Prostate gland (tissue), 2 donors: ENCODE results near the gene TGM4. TPM values are rescaled to one million over a fixed set of nuclear protein-coding genes. Genes with fewer than 3 reads are reported as not detected.

Source experiments
- DNase-seq: peaks from one replicate; pipeline ENCODE4 v3.0.0-alpha.2; 2019; ENCODE audit warnings: low spot score
- H3K27ac ChIP-seq, 2 donors: fragments of 200-600 bp; sonication (generic); 2 replicates each; pipeline ENCODE4 v1.5.1; 2017 to 2019
- H3K27me3 ChIP-seq: fragments of 200-600 bp; sonication (generic); replicated peaks from 2 replicates; pipeline ENCODE4 v1.5.1; 2019; ENCODE audit not compliant: insufficient read depth
- H3K36me3 ChIP-seq, 2 donors: fragments of 200-600 bp; sonication (generic); 1 replicate in 1 of 2; 2 replicates in 1 of 2; pipeline versions ENCODE4 v1.5.1 to v1.8.1; 2017 to 2019
- H3K4me1 ChIP-seq: fragments of 200-600 bp; sonication (generic); replicated peaks from 2 replicates; pipeline ENCODE4 v1.5.1; 2019
- H3K4me3 ChIP-seq, 2 donors: fragments of 200-600 bp; sonication (generic); 2 replicates each; pipeline ENCODE4 v1.5.1; 2017 to 2019
- H3K9me3 ChIP-seq: fragments of 200-600 bp; sonication (generic); 2 replicates; pipeline ENCODE4 v1.5.1; 2017
- POLR2A ChIP-seq: fragments of 450-650 bp; IDR thresholded peaks from one replicate; pipeline ENCODE4 v1.6.1; 2016; ENCODE audit warnings: antibody characterized with exemption, mild to moderate bottlenecking
- POLR2AphosphoS5 ChIP-seq: sonication (generic); formaldehyde crosslinking; IDR thresholded peaks from one replicate; pipeline ENCODE4 v1.6.1; 2017; ENCODE audit warnings: antibody characterized with exemption
- WGBS: methylation state at CpG from one replicate; pipeline ENCODE4 v1.1.5; 2018; 5-methylcytosine and 5-hydroxymethylcytosine counted together
- intact Hi-C: fragments of 100-400 bp; cut with DNase I; formaldehyde crosslinking; loops from one replicate; pipeline ENCODE4 v1.14.2; 2022
- total RNA-seq, 2 donors: library from RNA; depleted of rRNA; stranded (reverse); fragments of >200 nt; gene quantifications; one replicate each; pipeline ENCODE4 v1.1.0, GENCODE V29; 2016
- TF ChIP-seq, protein P1 (sequence below), 4 experiments: fragments of 200-600 bp in 2 of 4; fragments of 450-650 bp in 2 of 4; sonication (generic) in 2 of 4; IDR thresholded peaks; 1 replicate in 3 of 4; 2 replicates in 1 of 4; pipeline ENCODE4 v1.5.1; 2016 to 2019; ENCODE audit warnings: antibody characterized with exemption in 4 of 4, mild to moderate bottlenecking in 2 of 4, moderate library complexity in 2 of 4

The TGM4 gene
- total RNA-seq, 2 donors from 2014 or later, result 7.4 to 2,264 TPM

DNA sequence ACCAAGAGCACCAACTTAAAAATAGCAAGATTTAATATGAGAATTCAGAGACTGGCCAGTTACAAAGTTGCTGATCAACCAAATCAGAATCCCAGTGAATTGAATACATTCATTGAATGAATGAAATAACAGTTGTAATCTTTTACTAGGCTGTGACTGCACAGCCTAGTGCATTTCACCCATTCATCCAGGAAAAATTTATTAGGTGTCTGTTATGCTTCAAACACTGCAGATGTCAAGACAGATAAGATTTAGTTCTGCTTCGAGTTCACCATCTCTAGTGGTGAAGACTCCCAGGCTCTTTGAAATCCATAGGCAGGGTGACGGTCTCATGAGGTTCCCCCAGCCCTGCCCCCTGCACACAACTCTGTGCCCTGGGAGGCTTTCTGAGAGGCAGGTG is 28.9 kb downstream of the TGM4 start:
- H3K9me3 ChIP-seq, result no peaks in the 10 kb centered on the region
- intact Hi-C loops, result no loop called here
- no peaks in the 10 kb centered on the region for H3K36me3 ChIP-seq
- 17% methylated on average over 2 of the region's 2 CpGs for WGBS
- no peak for DNase-seq
- no peak overlapping the region for H3K4me3 ChIP-seq
- TF ChIP-seq, protein P1, sequence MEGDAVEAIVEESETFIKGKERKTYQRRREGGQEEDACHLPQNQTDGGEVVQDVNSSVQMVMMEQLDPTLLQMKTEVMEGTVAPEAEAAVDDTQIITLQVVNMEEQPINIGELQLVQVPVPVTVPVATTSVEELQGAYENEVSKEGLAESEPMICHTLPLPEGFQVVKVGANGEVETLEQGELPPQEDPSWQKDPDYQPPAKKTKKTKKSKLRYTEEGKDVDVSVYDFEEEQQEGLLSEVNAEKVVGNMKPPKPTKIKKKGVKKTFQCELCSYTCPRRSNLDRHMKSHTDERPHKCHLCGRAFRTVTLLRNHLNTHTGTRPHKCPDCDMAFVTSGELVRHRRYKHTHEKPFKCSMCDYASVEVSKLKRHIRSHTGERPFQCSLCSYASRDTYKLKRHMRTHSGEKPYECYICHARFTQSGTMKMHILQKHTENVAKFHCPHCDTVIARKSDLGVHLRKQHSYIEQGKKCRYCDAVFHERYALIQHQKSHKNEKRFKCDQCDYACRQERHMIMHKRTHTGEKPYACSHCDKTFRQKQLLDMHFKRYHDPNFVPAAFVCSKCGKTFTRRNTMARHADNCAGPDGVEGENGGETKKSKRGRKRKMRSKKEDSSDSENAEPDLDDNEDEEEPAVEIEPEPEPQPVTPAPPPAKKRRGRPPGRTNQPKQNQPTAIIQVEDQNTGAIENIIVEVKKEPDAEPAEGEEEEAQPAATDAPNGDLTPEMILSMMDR (IDR thresholded peaks at IDR 0.05), result no peak
- no peak overlapping the region for H3K27ac ChIP-seq
- H3K4me1 ChIP-seq, result no peaks in the 10 kb centered on the region
- no peaks in the 10 kb centered on the region for H3K27me3 ChIP-seq

DNA sequence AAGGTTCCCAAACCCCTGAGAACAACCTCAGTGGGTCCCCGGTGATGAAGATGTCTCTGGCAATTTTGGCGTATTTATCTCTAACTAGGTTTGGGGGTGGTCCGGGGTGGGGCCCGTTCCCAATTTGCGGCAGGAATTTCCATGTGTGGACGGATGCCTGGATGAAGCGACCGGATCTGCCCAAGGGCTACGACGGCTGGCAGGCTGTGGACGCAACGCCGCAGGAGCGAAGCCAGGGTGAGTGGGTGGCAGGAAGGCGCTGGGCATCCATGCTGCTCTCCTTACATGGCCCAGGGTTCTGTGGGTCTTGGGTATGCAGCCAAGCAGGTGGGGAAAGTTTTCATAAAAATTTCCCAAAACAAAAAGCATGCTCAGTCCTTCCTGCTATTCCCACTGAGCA is 29.3 kb downstream of the TGM4 start:
- H3K9me3 ChIP-seq, result no peaks in the 10 kb centered on the region
- WGBS, result 83% methylated on average over 15 of the region's 15 CpGs
- no peak overlapping the region for H3K27ac ChIP-seq
- TF ChIP-seq POLR2AphosphoS5 (no peak), POLR2A (no peak)
- TF ChIP-seq, protein P1 (IDR thresholded peaks at IDR 0.05), result no peak
- DNase-seq, result no peak
- intact Hi-C loops, result no loop called here
- H3K36me3 ChIP-seq, result no peaks in the 10 kb centered on the region
- H3K27me3 ChIP-seq, result no peaks in the 10 kb centered on the region
- H3K4me1 ChIP-seq, result no peaks in the 10 kb centered on the region
- no peak overlapping the region for H3K4me3 ChIP-seq

DNA sequence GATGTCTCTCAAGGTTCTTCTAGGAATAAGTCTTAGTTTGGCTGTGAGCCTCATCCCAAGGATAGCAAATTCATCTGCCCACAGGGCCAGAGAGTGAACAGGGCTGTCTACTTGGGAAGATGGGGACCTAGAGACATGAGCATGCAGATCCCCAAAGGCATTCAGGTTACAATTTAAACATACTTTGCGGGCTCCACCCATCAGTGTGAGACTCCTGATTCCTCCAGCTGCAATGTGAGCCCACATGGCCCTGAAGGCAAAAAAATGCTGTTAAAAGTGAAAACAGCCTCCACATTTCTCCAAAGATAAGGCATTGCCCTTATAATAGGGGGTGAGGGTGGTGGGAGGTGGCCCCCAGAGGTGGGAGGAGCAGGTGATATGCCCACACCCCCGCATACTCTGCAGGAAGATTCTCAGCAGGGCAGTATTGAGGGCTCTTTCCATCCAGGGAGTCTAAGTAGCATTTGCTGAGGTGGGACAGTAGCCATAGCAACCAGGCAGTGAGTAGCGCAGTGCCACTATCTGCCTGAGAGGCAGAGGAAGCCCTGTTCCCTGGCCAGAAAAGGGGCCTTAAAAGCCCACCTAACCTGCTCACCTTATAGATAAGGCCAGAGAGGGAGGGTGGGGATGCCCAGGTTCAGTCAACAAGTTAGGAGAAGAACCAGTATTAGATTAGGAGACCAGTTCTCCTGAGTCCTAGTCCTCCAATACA is 31.2 kb downstream of the TGM4 start:
- H3K4me3 ChIP-seq, result no peak overlapping the region
- no peaks in the 10 kb centered on the region for H3K9me3 ChIP-seq
- DNase-seq, result no peak
- no peaks in the 10 kb centered on the region for H3K4me1 ChIP-seq
- intact Hi-C loops, result no loop called here
- no peak for TF ChIP-seq POLR2A
- TF ChIP-seq, protein P1 (IDR thresholded peaks at IDR 0.05), result no peak
- no peak for TF ChIP-seq POLR2AphosphoS5
- WGBS, result 65% methylated on average over 3 of the region's 3 CpGs
- H3K27ac ChIP-seq, result no peak overlapping the region
- H3K36me3 ChIP-seq, result no peaks in the 10 kb centered on the region
- H3K27me3 ChIP-seq, result no peaks in the 10 kb centered on the region

DNA sequence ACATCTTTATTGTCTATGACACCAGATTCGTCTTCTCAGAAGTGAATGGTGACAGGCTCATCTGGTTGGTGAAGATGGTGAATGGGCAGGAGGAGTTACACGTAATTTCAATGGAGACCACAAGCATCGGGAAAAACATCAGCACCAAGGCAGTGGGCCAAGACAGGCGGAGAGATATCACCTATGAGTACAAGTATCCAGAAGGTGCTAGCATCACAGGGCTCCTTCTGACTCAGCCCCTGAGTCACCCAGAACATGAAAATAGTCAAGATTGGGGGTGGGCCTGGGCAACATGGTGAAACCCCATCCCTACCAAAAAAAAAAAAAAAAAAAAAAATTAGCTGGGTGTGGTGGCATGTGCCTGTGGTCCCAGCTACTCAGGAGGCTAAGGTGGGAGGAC is 32.6 kb downstream of the TGM4 start:
- no peak overlapping the region for H3K4me3 ChIP-seq
- intact Hi-C loops, result no loop called here

DNA sequence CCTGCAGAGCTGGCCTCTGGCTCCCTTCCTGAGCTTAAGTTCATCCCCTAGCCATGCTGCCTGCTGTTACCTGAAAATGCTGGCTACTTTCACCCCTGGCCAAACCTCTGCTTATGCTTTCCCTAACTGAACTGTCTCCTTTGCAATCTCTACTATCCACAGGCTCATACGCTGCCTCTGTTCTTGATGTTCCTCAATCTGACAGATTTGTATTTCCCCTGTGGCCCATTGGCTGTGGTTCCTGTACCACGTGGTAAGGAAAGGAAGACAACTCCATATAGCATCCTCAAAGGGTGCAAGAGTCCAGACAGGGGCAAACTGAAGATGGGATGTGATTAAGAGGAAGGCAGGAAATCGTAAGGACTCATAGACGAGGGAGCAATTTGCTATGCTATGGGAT is 33.2 kb downstream of the TGM4 start:
- H3K36me3 ChIP-seq, result no peaks in the 10 kb centered on the region

More for the DNA sequence above, 32.6 kb downstream of the TGM4 start:
- DNase-seq, result no peak
- Histone ChIP-seq H3K4me1 (no peaks in the 10 kb centered on the region), H3K9me3 (no peaks in the 10 kb centered on the region), H3K27ac (no peak overlapping the region), H3K36me3 (no peaks in the 10 kb centered on the region), H3K27me3 (peaks cover 3% of the 10 kb centered on the region)
- TF ChIP-seq POLR2A (no peak), POLR2AphosphoS5 (no peak)
- TF ChIP-seq, protein P1 (IDR thresholded peaks at IDR 0.05), result no peak
- 82% methylated on average over 4 of the region's 4 CpGs for WGBS

More for the DNA sequence above, 33.2 kb downstream of the TGM4 start:
- no peak overlapping the region for H3K4me3 ChIP-seq
- intact Hi-C loops, result no loop called here
- no peak overlapping the region for H3K27ac ChIP-seq
- peaks cover 3% of the 10 kb centered on the region for H3K27me3 ChIP-seq
- no peaks in the 10 kb centered on the region for H3K9me3 ChIP-seq
- DNase-seq, result no peak
- TF ChIP-seq POLR2AphosphoS5 (no peak), POLR2A (no peak)
- TF ChIP-seq, protein P1 (IDR thresholded peaks at IDR 0.05), result no peak
- WGBS, result 58% methylated on average over 4 of the region's 4 CpGs
- H3K4me1 ChIP-seq, result no peaks in the 10 kb centered on the region
